NCI-H187 (cell line): Measurements from ENCODE around the gene NUP210L.

ENCODE experiments used
- DNase-seq, 2 experiments: peaks; one replicate each; lab custom pipeline; 2025; lab: John Stamatoyannopoulos, UW

Gene NUP210L

GRCh38 chr1:154154534-154155191 lies at the start of gene NUP210L:
Gene NUP210L, minus strand, starts transcription at chr1:154155073.
- no peak for DNase-seq

GRCh38 chr1:154199563-154199879 lies 44.6 kb upstream of the NUP210L start:
- DNase-seq, result no peak

- peak in 1 of 2 experiments; percentile 14 for DNase-seq
Measured at GRCh38 chr1:154198756-154199562, 44.1 kb upstream of the NUP210L start.

GRCh38 chr1:154193821-154194220 lies 38.9 kb upstream of the NUP210L start:
- no peak for DNase-seq

- no peak for DNase-seq
Measured at GRCh38 chr1:154192476-154192875, 37.6 kb upstream of the NUP210L start.

- DNase-seq, result no peak
Measured at GRCh38 chr1:154191990-154192461, 37.2 kb upstream of the NUP210L start, which contains the start of gene TPM3. Gene TPM3, minus strand, starts transcription at chr1:154192100. Its CDS starts 82 bp downstream, at chr1:154192018.

GRCh38 chr1:154190550-154190949 lies 35.7 kb upstream of the NUP210L start:
- DNase-seq, result no peak

GRCh38 chr1:154186852-154187501 lies 32.1 kb upstream of the NUP210L start:
- DNase-seq, result no peak

GRCh38 chr1:154186177-154186576 lies 31.3 kb upstream of the NUP210L start:
- peak in 1 of 2 experiments; percentile 47 for DNase-seq

- peak; percentile 99 for DNase-seq
Measured at GRCh38 chr1:154183046-154183915, 28.4 kb upstream of the NUP210L start.

- peak in 1 of 2 experiments; percentile 36 for DNase-seq
Measured at GRCh38 chr1:154182344-154183045, 27.6 kb upstream of the NUP210L start.

GRCh38 chr1:154181944-154182343 lies 27.1 kb upstream of the NUP210L start:
- DNase-seq, result no peak

- no peak for DNase-seq
Measured at GRCh38 chr1:154179946-154180687, 25.2 kb upstream of the NUP210L start.

GRCh38 chr1:154178911-154179811 lies 24.3 kb upstream of the NUP210L start:
- no peak for DNase-seq

GRCh38 chr1:154178013-154178412 lies 23.1 kb upstream of the NUP210L start:
- no peak for DNase-seq

- DNase-seq, result no peak
Measured at GRCh38 chr1:154176337-154176736, 21.5 kb upstream of the NUP210L start.

GRCh38 chr1:154174654-154175053 lies 19.8 kb upstream of the NUP210L start:
- no peak for DNase-seq

GRCh38 chr1:154171880-154172279 lies 17.0 kb upstream of the NUP210L start:
- DNase-seq, result no peak

- no peak for DNase-seq
Measured at GRCh38 chr1:154171223-154171583, 16.3 kb upstream of the NUP210L start.
